Neural cell (in vitro differentiated cells): ENCODE data around the gene MTREX.

Experiments
- CTCF ChIP-seq: fragments of 450-650 bp; IDR thresholded peaks from 2 replicates; pipeline ENCODE4 v1.5.1; 2014; ENCODE audit warnings: antibody characterized with exemption, mild to moderate bottlenecking, moderate library complexity; ENCODE audit not compliant: poor library complexity, severe bottlenecking
- POLR2AphosphoS5 ChIP-seq: IDR thresholded peaks from 2 replicates; pipeline ENCODE4 v1.6.1; 2012
- RAD21 ChIP-seq: fragments of 450-650 bp; conservative IDR thresholded peaks from 2 replicates; pipeline ENCODE4 v1.6.1; 2014; ENCODE audit warnings: antibody characterized with exemption, mild to moderate bottlenecking, moderate library complexity
- REST ChIP-seq: IDR thresholded peaks from 2 replicates; pipeline ENCODE4 v1.6.1; 2012; ENCODE audit warnings: borderline replicate concordance
- TAF1 ChIP-seq: IDR thresholded peaks from 2 replicates; pipeline ENCODE4 v1.6.1; 2012; ENCODE audit warnings: low read depth

GRCh38 chr5:55343609-55344008 lies 35.8 kb downstream of the MTREX start:
- TF ChIP-seq CTCF (no peak), RAD21 (no peak), TAF1 (no peak), REST (no peak), POLR2AphosphoS5 (no peak)
